Upper lobe of right lung (tissue), 1 donor: ENCODE results near the gene PLCL2. TPM values are rescaled to one million over a fixed set of nuclear protein-coding genes. Genes with fewer than 3 reads are reported as not detected.

Experiments used
- ATAC-seq: fragments of 200-7000 bp; cut with Tn5 transposase; one replicate; pipeline ENCODE4 v1.9.1; 2020; ENCODE audit warnings: mild to moderate bottlenecking, moderate library complexity
- DNase-seq: peaks from one replicate; pipeline ENCODE4 v3.0.0-alpha.2; 2020
- H3K27ac ChIP-seq: fragments of 200-600 bp; one replicate; pipeline ENCODE4 v1.8.0; 2022
- H3K27me3 ChIP-seq: fragments of 200-600 bp; one replicate; pipeline ENCODE4 v1.8.0; 2022; ENCODE audit warnings: mild to moderate bottlenecking
- H3K36me3 ChIP-seq: fragments of 200-600 bp; one replicate; pipeline ENCODE4 v1.8.0; 2022
- H3K4me1 ChIP-seq: fragments of 200-600 bp; one replicate; pipeline ENCODE4 v1.8.0; 2022
- H3K4me3 ChIP-seq: fragments of 200-600 bp; one replicate; pipeline ENCODE4 v1.8.0; 2022; ENCODE audit warnings: mild to moderate bottlenecking
- H3K9me3 ChIP-seq: fragments of 200-600 bp; one replicate; pipeline ENCODE4 v1.8.0; 2022
- CTCF ChIP-seq: fragments of 200-600 bp; IDR thresholded peaks from one replicate; pipeline ENCODE4 v1.8.0; 2022; ENCODE audit warnings: antibody characterized with exemption
- intact Hi-C: fragments of 100-400 bp; cut with DNase I; formaldehyde crosslinking; loops from one replicate; pipeline ENCODE4 v1.11.0; 2022
- total RNA-seq: library from RNA; stranded (reverse); fragmentation: NEBNext Ultra II Directional; extraction: Animal tissue kit (Norgen Biotek cat#: 25700); gene quantifications from one replicate; pipeline ENCODE4 v1.2.1, GENCODE V29; 2021
- donor health status: DM: no; HTN: yes; CAD: no; lungs with severe emphysema.

The PLCL2 gene
- total RNA-seq, 1 donor from 2014 or later, result 9.1 TPM

- Histone ChIP-seq H3K4me3 (no peak overlapping the region), H3K9me3 (no peaks in the 10 kb centered on the region), H3K4me1 (no peaks in the 10 kb centered on the region), H3K27ac (no peak overlapping the region), H3K36me3 (no peaks in the 10 kb centered on the region), H3K27me3 (no peaks in the 10 kb centered on the region)
- DNase-seq (no peak), ATAC-seq (no peak)
- TF ChIP-seq CTCF, result no peak
- intact Hi-C loops, result no loop called here
Measured at GRCh38 chr3:16877911-16878310, 6.8 kb upstream of the PLCL2 start.

- no peaks in the 10 kb centered on the region for H3K36me3 ChIP-seq
- TF ChIP-seq CTCF, result no peak
- no peaks in the 10 kb centered on the region for H3K27me3 ChIP-seq
- H3K9me3 ChIP-seq, result no peaks in the 10 kb centered on the region
- no peak for ATAC-seq
- intact Hi-C loops, result no loop called here
- no peak overlapping the region for H3K27ac ChIP-seq
- DNase-seq, result no peak
- peaks cover 9% of the 10 kb centered on the region for H3K4me1 ChIP-seq
- H3K4me3 ChIP-seq, result no peak overlapping the region
Measured at GRCh38 chr3:16881896-16882630, 2.7 kb upstream of the PLCL2 start.

GRCh38 chr3:16883057-16883722, 1.6 kb upstream of the PLCL2 start:
- Histone ChIP-seq H3K36me3 (no peaks in the 10 kb centered on the region), H3K9me3 (no peaks in the 10 kb centered on the region), H3K4me3 (no peak overlapping the region), H3K27ac (no peak overlapping the region), H3K27me3 (no peaks in the 10 kb centered on the region), H3K4me1 (peaks cover 9% of the 10 kb centered on the region)
- DNase-seq, result no peak
- ATAC-seq, result peak; percentile 24
- intact Hi-C loops, result no loop called here
- no peak for TF ChIP-seq CTCF

- peak overlapping the region; percentile 87 for H3K4me3 ChIP-seq
Measured at GRCh38 chr3:16883723-16884083, 1.1 kb upstream of the PLCL2 start.

GRCh38 chr3:16884084-16884747, 539 bp upstream of the PLCL2 start:
- Histone ChIP-seq H3K27ac (peak overlapping the region; percentile 86), H3K27me3 (no peaks in the 10 kb centered on the region), H3K4me3 (peak overlapping the region; percentile 87), H3K4me1 (peaks cover 9% of the 10 kb centered on the region), H3K36me3 (no peaks in the 10 kb centered on the region), H3K9me3 (no peaks in the 10 kb centered on the region)
- DNase-seq (peak; percentile 84), ATAC-seq (peak; percentile 78)
- intact Hi-C loops, result no loop called here
- TF ChIP-seq CTCF, result peak; percentile 51

More at GRCh38 chr3:16883723-16884083, 1.1 kb upstream of the PLCL2 start:
- H3K9me3 ChIP-seq, result no peaks in the 10 kb centered on the region
- peaks cover 9% of the 10 kb centered on the region for H3K4me1 ChIP-seq
- peak overlapping the region; percentile 86 for H3K27ac ChIP-seq
- DNase-seq, result no peak
- no peaks in the 10 kb centered on the region for H3K27me3 ChIP-seq
- no peak for ATAC-seq
- intact Hi-C loops, result no loop called here
- TF ChIP-seq CTCF, result no peak
- H3K36me3 ChIP-seq, result no peaks in the 10 kb centered on the region
